Testis (tissue), 2 donors: Measurements from ENCODE around the gene VAMP4.

Experiments
- POLR2A ChIP-seq: fragments of 450-650 bp; IDR thresholded peaks from one replicate; pipeline ENCODE4 v1.6.1; 2017; ENCODE audit warnings: antibody characterized with exemption, mild to moderate bottlenecking, moderate library complexity
- TF ChIP-seq, protein P1 (sequence below), 3 experiments: fragments of 450-650 bp in 2 of 3; fragments of 200-600 bp in 1 of 3; sonication (generic) in 1 of 3; IDR thresholded peaks; one replicate each; pipeline ENCODE4 v1.5.1; 2016 to 2019; ENCODE audit warnings: antibody characterized with exemption in 3 of 3, mild to moderate bottlenecking in 2 of 3, moderate library complexity in 1 of 3

DNA sequence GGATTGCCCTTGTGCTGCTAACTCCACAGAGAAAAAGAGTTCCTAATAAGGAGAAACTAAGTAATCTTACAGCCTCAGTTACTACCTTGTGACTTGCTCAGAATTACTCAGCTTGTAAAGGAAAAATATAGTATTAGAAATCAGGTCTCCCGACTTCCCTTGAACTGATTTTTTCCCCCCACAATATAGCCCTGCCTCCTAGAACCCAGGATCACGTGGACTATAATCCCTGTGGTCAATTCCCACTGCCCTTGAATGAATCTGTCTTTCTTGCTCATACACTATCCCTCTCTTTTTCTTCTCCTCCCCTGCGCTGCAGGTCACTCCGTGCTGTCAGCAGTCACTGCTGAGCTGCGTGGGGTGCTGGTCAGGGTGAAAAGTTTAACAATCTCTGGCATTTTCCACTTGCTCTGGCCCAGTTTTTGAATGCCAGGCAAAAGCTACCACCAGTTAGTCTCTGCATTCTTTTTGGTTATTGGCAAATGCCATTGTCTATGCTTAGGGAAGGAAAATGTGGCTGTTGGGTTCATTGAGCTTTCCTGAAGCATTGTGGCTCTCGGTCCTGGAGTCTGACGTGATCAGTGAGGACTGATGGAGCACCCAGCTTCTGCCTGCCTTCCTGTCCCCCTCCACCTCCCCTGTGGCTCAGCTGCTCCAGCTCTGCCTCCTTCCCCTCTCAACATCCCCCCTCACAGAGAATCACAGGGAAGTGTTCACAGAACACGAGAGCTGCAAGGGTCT, 87.5 kb downstream of the VAMP4 start:
- TF ChIP-seq, protein P1, sequence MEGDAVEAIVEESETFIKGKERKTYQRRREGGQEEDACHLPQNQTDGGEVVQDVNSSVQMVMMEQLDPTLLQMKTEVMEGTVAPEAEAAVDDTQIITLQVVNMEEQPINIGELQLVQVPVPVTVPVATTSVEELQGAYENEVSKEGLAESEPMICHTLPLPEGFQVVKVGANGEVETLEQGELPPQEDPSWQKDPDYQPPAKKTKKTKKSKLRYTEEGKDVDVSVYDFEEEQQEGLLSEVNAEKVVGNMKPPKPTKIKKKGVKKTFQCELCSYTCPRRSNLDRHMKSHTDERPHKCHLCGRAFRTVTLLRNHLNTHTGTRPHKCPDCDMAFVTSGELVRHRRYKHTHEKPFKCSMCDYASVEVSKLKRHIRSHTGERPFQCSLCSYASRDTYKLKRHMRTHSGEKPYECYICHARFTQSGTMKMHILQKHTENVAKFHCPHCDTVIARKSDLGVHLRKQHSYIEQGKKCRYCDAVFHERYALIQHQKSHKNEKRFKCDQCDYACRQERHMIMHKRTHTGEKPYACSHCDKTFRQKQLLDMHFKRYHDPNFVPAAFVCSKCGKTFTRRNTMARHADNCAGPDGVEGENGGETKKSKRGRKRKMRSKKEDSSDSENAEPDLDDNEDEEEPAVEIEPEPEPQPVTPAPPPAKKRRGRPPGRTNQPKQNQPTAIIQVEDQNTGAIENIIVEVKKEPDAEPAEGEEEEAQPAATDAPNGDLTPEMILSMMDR (IDR thresholded peaks at IDR 0.05): no peak
- TF ChIP-seq POLR2A: no peak
